Activated naive CD4-positive, alpha-beta T cell (primary cell): ENCODE data around the gene MAP3K19.
"Not testable (repeated sequence)": the region's sequence is repeated elsewhere in the genome, so short reads cannot be mapped to it uniquely, and the experiment has no call there.

ENCODE experiments used
- DNase-seq, 4 experiments: peaks; one replicate each; lab custom pipeline; 2025; lab: John Stamatoyannopoulos, UW

The MAP3K19 gene, protein sequence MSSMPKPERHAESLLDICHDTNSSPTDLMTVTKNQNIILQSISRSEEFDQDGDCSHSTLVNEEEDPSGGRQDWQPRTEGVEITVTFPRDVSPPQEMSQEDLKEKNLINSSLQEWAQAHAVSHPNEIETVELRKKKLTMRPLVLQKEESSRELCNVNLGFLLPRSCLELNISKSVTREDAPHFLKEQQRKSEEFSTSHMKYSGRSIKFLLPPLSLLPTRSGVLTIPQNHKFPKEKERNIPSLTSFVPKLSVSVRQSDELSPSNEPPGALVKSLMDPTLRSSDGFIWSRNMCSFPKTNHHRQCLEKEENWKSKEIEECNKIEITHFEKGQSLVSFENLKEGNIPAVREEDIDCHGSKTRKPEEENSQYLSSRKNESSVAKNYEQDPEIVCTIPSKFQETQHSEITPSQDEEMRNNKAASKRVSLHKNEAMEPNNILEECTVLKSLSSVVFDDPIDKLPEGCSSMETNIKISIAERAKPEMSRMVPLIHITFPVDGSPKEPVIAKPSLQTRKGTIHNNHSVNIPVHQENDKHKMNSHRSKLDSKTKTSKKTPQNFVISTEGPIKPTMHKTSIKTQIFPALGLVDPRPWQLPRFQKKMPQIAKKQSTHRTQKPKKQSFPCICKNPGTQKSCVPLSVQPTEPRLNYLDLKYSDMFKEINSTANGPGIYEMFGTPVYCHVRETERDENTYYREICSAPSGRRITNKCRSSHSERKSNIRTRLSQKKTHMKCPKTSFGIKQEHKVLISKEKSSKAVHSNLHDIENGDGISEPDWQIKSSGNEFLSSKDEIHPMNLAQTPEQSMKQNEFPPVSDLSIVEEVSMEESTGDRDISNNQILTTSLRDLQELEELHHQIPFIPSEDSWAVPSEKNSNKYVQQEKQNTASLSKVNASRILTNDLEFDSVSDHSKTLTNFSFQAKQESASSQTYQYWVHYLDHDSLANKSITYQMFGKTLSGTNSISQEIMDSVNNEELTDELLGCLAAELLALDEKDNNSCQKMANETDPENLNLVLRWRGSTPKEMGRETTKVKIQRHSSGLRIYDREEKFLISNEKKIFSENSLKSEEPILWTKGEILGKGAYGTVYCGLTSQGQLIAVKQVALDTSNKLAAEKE (N-terminal part only)

DNA sequence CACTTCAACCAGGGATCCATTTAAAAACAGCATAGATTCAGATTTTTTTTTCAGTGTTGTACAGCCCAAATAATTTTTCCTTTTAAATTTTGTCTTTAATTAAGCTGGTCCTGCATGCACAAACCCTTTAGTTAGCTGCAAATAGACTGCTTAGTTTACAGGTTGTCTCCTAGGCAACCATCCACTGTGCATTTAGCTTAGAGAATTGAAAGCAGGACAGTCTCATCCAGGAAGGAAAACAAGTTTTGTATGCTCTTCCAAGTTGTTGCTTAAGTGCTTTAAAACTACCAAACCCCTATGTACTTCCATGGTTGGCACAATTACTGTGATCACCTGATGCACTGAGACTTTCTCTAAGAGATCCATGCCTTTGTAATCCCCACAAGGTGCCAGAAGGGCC lies at the start of gene MAP3K19:
Gene MAP3K19, minus strand, starts transcription at position 148 of the 400 bp plus-strand sequence. CDS start 22,800 bp downstream, outside the sequence.
- DNase-seq = no peak

DNA sequence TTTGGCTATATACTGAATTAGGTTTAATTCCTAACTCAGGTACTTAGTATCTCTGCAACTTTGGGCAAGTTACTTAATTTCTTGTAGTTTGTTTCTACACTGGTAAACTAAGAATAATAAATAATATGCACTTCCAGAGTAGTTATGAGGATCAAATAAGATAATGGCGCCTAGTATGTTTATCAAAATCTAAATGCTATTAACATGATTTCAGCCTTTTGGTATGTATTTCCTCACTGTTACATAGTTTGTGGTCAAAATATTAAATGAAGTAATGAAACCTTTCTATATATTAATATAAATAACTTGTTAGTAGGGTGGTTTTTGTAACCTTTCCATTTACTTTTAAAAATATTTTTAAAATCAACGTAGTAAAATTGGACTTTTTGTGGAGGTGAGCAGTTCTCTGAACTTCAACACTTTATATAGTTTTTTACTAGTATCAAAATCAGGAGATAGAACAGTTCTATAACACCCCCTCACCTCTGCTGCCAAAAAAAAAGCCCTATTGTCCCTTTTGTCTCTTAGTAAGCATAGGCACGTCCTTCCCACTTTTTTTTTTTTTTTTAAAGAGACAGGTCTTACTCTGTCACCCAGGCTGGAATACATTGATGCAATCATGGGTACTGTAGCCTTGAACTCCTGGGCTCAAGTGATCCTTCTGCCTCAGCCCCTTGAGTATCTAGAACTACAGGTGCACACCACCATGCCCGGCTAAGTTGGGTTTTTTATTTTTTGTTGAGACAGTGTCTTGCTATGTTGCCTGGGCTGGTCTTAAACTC lies 49.6 kb upstream of the MAP3K19 start:
- DNase-seq = no peak

DNA sequence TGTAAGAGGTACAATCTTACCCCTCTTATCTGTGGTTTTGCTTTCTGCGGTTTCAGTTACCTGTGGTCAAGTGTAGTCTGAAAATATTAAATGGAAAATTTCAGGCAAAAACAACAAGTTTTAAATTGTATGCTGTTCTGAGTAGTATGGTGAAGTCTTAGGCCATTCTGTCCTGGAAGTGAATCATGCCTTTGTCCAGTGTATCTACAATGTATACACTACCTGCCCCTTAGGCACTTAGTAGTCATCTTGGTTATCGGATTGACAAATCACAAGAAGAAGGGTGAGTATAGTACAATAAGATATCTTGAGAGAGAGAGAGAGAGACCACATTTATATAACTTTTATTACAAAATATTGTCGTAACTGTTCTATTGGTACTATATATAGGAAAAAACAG lies 48.3 kb upstream of the MAP3K19 start:
- DNase-seq = no peak

DNA sequence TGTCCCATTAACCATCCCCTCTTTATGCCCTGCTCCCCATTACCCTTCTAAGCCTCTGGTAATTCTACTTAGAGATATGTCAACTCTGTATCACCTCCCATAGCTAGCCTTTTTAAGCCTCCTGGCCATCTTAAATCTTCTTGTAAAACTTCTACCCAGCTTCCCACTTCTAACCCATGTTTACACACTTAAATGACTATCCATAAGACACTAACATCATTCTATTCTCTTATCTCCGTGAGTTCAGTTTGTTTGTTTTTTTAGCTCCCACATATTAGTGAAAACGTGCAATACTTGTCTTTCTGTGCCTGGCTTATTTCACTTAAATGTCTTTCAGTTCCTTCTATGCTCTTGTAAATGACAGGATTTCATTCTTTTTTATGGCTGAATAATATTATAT lies 47.3 kb upstream of the MAP3K19 start:
- DNase-seq = no peak

DNA sequence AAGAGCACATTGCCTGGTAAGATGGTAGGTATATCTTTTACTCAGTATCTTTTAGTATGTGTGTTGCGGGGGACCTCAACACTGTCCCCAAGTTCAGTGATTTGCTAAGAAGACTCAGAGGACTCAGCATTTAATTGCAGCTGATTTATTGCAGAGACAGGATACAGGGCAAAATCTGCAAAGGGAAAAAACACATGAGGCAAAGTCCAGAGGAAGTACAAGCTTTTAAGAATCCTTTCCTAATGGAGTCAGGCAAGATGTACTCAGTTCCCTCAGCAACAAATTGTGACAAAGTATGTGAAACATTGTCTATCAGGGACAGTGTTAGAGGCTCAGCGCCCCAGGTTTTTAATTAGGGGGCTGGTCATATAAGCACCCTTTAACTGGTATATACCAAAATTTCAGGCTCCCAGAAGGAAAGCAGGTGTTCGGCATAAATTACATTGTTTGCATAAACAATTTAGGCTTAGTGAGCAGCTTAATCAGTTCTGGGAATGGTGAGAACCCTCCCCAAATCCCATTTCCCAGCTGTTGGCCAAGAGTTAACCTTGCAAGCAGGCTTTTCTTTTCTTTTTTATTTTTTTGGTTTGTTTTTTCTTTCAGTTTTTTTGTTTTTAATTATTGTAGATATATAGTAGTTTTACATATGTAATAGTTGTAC lies 46.6 kb upstream of the MAP3K19 start:
- DNase-seq = no peak

DNA sequence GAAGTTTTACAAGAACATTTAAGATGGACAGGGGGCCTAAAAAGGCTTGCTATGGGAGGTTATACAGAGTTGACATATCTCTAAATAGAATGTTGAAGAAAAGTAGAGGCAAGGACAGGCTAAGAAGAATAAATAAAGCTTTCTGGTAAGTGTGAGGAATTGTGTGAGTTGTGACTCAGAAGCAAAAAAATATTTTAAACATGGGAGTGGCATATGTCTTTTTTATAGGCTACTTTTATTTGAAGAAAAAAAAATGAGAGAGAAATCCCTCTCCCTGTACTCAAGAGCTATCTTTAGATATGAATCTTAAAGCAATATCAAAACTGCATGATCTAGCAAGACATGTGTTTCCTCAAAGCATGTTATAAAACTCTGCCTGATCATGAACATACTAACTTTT lies 45.9 kb upstream of the MAP3K19 start:
- DNase-seq = no peak

DNA sequence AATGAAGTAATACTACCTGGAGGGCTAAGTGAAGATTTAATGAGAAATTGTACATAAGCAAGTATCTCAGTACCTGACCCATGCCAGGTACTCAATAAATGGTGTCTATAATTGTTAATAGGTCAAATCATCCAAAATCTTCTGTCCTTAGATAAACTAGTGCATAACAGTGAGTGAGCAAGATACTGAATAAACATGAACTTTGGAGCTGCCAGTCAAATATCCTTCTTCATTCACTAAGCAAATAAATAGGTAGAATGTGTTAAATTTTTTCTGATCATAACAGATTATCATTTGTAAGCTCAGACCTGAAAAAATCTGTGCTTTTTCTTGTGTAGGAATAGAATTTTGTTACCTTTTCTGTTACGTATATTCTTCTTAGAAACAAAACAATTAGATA lies 44.4 kb upstream of the MAP3K19 start:
- DNase-seq = no peak

DNA sequence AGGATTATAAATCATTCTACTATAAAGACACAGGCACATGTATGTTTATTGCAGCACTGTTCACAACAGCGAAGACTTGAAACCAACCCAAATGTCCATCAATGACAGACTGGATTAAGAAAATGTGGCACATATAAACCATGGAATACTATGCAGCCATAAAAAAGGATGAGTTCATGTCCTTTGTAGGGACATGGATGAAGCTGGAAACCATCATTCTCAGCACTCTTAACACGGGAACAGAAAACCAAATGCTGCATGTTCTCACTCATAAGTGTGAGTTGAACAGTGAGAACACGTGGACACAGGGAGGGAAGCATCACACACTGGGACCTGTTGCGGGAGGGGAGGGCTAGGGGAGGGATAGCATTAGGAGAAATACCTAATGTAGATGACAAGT lies 42.4 kb upstream of the MAP3K19 start:
- DNase-seq = not testable (repeated sequence)

DNA sequence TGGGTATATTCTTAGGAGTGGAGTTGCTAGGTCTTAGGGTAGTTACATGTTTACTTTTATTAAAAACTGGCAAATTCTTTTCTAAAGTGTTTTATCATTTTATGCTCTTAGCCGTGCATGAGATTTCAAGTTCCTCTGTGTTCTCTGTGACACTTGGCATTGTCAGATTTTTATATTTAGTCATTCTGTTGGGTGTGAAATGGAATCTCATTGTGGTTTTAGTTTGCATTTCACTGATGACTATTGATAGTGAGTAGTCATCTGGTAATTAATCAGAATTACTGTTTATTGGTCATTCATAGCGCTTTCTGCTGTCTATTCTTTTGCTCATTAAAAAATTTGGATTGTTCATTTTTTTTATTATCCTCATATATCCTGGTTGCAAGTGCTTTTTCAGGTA lies 39.0 kb upstream of the MAP3K19 start:
- no peak for DNase-seq

DNA sequence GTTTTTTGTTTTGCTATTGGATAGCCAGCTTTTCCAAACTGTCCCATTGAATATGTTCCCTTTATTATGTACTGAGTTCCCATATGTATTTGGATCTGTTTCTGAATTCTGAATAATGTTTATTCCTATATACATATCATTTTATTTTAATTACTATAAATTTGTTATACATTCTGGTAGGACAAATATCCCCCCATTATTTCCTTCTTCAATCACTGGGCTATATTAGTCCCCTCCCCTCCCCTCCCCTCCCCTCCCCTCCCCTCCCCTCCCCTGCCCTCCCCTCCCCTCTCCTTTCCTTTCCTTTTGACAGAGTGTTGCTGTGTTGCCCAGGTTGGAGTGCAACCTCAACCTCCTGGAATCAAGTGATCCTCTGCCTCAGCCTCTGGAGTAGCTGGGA lies 31.2 kb upstream of the MAP3K19 start:
- DNase-seq = no peak

DNA sequence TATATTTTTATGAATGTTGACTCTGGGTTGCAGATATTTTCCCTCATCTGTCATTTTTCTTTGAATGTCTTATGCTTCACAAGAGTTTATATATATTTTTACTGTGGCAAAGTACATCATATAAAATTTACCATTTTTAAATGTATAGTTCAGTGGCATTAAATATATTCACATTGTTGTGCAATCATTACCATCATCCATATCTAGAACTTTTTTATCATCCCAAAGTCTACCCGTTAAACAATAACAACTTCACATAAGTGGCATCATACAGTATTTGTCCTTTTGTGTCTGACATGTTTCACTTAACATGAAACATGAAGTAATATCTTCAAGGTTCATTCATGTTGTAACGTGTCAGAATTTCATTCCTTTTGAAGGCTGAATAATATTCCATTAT lies 29.3 kb upstream of the MAP3K19 start:
- DNase-seq = no peak

DNA sequence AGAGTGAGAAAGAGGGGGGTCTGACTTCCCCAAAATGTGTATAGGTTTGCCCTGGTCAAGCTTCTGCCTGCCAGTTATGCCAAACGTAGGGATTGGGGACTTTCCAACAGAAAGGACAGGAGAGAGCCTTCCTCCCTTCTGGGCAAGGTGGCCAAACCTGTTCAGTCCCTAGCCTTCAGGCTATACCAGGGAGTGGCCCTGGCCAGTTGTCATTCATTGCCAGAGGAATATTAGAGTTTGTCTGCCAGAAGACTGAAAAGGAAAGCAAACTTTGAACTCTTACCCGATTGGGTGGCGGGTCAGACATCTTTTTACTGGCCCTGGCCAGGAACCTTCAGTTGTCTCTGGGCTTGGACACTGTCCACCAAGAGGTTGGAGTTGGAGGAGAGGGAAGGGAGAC lies 27.0 kb upstream of the MAP3K19 start:
- no peak for DNase-seq

DNA sequence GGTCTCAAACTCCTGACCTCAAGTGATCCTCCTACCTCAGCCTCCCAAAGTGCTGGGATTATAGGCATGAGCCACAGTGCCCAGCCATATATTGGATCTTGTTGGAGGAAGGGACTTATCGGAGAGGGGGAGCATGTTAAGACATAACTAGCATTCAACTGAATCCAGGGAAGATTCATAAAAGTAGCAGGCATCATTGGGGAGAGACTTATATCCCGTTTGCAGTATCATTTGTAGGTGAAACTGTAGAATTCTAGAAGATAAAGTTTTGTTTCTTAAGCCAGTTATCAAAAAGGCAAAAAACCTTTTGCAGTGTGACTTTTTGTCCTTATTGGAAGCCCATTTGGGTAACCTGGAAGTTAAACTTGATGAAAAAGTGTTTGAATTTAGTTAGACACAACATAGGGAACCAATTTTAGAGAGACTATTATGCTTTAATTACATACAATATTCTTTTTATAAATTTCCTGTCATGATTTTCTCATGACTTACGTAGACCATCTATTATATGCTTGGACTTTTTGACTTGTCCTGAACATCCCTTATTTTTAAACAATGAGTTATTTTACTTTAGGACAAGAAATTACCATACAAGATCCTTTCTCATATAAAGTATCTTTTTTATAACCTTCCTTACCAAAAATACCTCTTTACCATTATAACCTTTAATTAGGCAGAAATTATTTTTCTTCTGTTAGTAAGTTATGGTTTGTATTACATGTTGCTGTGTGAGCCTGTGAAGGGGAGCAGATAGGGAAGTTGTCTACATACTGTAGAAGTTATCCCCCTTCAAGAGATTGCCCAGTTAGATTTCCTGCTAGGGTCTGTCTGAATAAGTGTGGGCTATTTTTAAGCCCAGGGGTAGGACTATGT lies 25.1 kb upstream of the MAP3K19 start:
- no peak for DNase-seq

DNA sequence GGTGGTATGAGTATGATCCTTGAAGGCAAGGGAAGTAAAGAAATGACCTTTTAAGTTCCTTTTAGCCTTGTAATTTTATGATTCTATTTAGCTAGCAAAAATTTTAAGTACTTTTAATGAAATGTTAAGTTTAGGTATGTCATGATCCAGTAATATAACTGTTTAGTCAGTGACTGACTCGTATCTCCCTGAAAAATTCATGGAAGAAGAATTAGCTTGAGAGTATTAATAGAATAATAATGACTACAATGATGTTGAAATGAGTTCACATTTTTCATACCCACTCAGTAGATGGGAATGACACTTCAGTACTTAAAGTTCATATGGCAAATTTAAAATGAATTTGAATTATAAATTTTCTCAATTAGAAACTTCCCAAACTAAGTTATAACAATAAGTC lies 19.5 kb upstream of the MAP3K19 start:
- no peak for DNase-seq

DNA sequence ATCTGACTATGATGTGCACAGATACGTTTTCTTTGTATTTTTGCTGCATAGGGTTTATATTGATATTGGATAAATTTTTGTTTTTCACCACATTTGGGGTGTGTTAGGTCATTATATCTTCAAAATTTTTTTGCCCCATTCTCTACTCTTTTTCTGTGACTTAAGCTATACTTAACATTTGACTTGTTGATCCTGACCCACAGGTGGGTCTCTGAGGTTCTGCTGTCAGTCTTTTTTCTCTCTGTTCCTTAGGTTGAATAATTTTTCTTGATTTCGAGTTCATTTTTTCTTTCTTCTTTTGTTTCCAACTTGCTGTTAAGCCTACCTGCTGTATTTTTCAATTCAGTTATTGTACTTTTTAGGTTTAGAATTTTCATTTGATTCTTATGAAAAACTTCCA lies 16.9 kb upstream of the MAP3K19 start:
- DNase-seq = no peak

DNA sequence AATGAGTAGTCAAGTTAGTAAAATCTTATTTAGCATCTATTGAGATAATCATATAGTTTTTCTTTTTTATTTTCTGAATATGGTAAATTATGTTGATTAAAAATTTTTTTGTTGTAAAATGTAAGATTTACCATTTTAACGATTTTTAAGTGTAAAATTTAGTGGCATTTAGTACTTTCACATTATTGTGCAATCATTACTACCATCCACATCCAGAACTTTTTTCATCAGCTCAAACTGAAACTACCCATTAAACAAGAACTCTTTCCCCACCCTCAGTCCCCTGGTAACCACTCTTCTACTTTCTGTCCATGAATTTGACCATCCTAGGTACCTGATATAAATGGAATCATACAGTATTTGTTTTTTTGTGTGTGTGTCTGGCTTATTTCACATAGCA lies 16.0 kb upstream of the MAP3K19 start:
- DNase-seq = no peak

DNA sequence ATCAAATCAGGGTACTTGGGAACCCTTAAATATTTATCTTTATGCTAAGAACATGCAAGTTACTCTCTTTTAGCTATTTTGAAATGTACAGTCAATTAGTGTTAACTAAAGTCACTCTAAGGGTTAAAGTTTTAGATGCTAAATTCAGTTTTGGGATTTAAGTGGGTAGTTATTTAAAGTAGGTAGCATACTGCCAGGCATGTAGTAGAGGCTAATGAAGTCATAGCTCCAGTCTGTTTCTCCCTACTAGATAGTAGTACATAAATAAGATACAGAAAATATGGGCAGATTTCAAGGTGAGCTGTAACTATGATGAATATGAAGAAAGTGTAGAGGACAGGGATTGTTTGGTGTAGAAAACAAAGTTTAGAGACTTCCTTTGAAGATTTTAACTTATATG lies 12.3 kb upstream of the MAP3K19 start:
- DNase-seq = no peak

DNA sequence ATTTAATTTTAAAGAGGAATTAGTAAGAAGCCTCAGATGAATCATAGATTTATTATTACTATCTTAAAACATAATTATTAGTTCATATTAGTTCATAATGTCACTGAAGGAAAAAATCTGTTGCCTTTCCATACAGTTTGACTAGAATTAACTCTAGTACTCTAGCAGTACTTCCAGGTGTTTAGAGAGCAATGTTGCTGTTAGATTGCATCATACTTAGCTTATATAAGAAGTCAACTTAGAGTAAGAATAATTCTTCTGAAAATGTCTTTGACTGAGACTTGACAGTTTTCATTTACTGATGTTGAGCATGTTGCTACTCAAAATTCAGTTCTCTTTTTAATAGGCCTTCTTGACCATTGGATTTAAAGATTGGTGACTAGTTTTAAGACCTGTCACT lies 9.5 kb upstream of the MAP3K19 start:
- DNase-seq = no peak

DNA sequence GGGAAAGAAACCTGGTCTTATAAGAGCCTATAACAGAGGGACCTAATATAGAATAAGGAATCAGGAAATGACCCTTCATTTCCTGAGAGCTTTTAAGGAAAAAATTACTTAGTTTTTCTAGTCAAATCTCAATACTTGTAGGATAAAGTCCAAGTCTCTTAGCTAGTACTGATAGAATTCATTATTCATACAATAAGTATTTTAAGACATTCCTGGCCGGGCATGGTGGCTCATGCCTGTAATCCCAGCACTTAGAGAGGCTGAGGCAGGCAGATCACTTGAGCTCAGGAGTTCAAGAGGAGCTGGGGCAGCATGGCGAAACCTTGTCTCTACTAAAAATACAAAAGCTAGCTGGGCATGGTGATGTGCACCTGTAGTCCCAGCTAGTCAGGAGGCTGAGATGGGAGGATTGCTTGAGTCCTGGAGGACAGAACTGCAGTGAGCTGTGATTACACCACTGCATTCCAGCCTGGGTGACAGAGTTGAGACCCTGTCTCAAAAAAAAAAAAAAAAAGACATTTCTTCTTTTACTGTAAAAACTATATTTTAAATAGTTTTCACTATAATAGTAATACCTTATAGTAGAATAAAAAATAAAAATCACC lies 8.0 kb upstream of the MAP3K19 start:
- DNase-seq = no peak

DNA sequence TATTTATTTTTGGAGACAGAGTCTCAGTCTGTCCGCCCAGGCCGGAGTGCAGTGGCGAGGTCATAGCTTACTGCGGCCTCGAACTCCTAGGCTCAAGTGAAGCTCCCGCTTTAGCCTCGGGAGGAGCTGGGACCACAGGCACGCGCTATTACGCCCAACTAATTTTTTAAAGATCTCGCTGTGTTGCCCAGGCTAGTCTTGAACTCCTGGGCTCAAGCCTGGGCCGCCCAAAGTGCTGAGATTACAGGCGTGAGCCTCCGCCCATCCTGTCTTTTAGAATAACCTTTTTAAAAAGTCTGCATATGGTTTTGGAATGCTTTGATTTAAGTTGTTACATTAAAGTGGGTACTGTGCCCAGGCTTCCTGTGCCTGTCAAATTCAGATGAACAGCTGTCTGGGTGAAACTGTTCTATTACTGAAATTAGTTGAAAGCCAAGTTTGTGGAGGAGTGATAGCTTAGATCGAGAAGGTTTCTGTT lies 5.8 kb upstream of the MAP3K19 start:
- DNase-seq = no peak
